ENCODE data around the gene ZPBP.

The ZPBP gene

GRCh38 chr7:49928787-49929186, 164.3 kb downstream of the ZPBP start:
- DNase-seq (ENCODE audit: low read depth) = no peak
- H3K4me3 ChIP-seq (ENCODE audit: control insufficient read depth, low read depth, low read length) = no peak overlapping the region
- no peak for TF ChIP-seq CTCF (conservative IDR thresholded peaks at IDR 0.05; ENCODE audit: control insufficient read depth, insufficient read depth, low read depth, low read length)

GRCh38 chr7:49927631-49928030, 165.4 kb downstream of the ZPBP start:
- no peak for DNase-seq (ENCODE audit: low read depth)
- no peak for TF ChIP-seq CTCF (conservative IDR thresholded peaks at IDR 0.05; ENCODE audit: control insufficient read depth, insufficient read depth, low read depth, low read length)
- H3K4me3 ChIP-seq (ENCODE audit: control insufficient read depth, low read depth, low read length) = no peak overlapping the region

GRCh38 chr7:49926720-49927119, 166.3 kb downstream of the ZPBP start:
- H3K4me3 ChIP-seq (ENCODE audit: control insufficient read depth, low read depth, low read length) = no peak overlapping the region
- no peak for TF ChIP-seq CTCF (conservative IDR thresholded peaks at IDR 0.05; ENCODE audit: control insufficient read depth, insufficient read depth, low read depth, low read length)
- DNase-seq (ENCODE audit: low read depth) = no peak

- H3K4me3 ChIP-seq (ENCODE audit: control insufficient read depth, low read depth, low read length) = no peak overlapping the region
- no peak for TF ChIP-seq CTCF (conservative IDR thresholded peaks at IDR 0.05; ENCODE audit: control insufficient read depth, insufficient read depth, low read depth, low read length)
- no peak for DNase-seq (ENCODE audit: low read depth)
Measured at GRCh38 chr7:49911909-49912308, 181.1 kb downstream of the ZPBP start.

- no peak for TF ChIP-seq CTCF (conservative IDR thresholded peaks at IDR 0.05; ENCODE audit: control insufficient read depth, insufficient read depth, low read depth, low read length)
- DNase-seq (ENCODE audit: low read depth) = no peak
- no peak overlapping the region for H3K4me3 ChIP-seq (ENCODE audit: control insufficient read depth, low read depth, low read length)
Measured at GRCh38 chr7:49894543-49894942, 198.5 kb downstream of the ZPBP start.

- no peak for TF ChIP-seq CTCF (conservative IDR thresholded peaks at IDR 0.05; ENCODE audit: control insufficient read depth, insufficient read depth, low read depth, low read length)
- no peak for DNase-seq (ENCODE audit: low read depth)
- no peak overlapping the region for H3K4me3 ChIP-seq (ENCODE audit: control insufficient read depth, low read depth, low read length)
Measured at GRCh38 chr7:49893131-49893530, 199.9 kb downstream of the ZPBP start.

GRCh38 chr7:49892481-49892880, 200.6 kb downstream of the ZPBP start:
- DNase-seq (ENCODE audit: low read depth) = no peak
- no peak overlapping the region for H3K4me3 ChIP-seq (ENCODE audit: control insufficient read depth, low read depth, low read length)
- TF ChIP-seq CTCF (conservative IDR thresholded peaks at IDR 0.05; ENCODE audit: control insufficient read depth, insufficient read depth, low read depth, low read length) = no peak
